ENCODE measurements around the gene THPO.

THPO gene

GRCh38 chr3:184377882-184378445 lies at the start of gene THPO:
TSS of gene THPO (minus strand) at chr3:184378207. CDS start at chr3:184376259, 1,948 bp downstream.
- DNase-seq (ENCODE audit: low read depth), result no peak

GRCh38 chr3:184426691-184427141 lies 48.7 kb upstream of the THPO start:
- DNase-seq (ENCODE audit: low read depth), result no peak

- DNase-seq (ENCODE audit: low read depth), result no peak
Measured at GRCh38 chr3:184423561-184423960, 45.6 kb upstream of the THPO start.

GRCh38 chr3:184419171-184419570 lies 41.2 kb upstream of the THPO start:
- DNase-seq (ENCODE audit: low read depth), result no peak

- no peak for DNase-seq (ENCODE audit: low read depth)
Measured at GRCh38 chr3:184417619-184418327, 39.8 kb upstream of the THPO start.

GRCh38 chr3:184415203-184415490 lies 37.1 kb upstream of the THPO start:
- DNase-seq (ENCODE audit: low read depth), result no peak

- DNase-seq (ENCODE audit: low read depth), result no peak
Measured at GRCh38 chr3:184414418-184415202, 36.6 kb upstream of the THPO start.

- DNase-seq (ENCODE audit: low read depth), result no peak
Measured at GRCh38 chr3:184409946-184410500, 32.0 kb upstream of the THPO start.

- DNase-seq (ENCODE audit: low read depth), result no peak
Measured at GRCh38 chr3:184409331-184409926, 31.4 kb upstream of the THPO start.

- DNase-seq (ENCODE audit: low read depth), result no peak
Measured at GRCh38 chr3:184405075-184406030, 27.3 kb upstream of the THPO start.

- peak; percentile 82 for DNase-seq (ENCODE audit: low read depth)
Measured at GRCh38 chr3:184399410-184399809, 21.4 kb upstream of the THPO start.

- no peak for DNase-seq (ENCODE audit: low read depth)
Measured at GRCh38 chr3:184395320-184395660, 17.3 kb upstream of the THPO start.

GRCh38 chr3:184391266-184391665 lies 13.3 kb upstream of the THPO start:
- DNase-seq (ENCODE audit: low read depth), result no peak

- DNase-seq (ENCODE audit: low read depth), result no peak
Measured at GRCh38 chr3:184389935-184390528, 12.0 kb upstream of the THPO start.

- DNase-seq (ENCODE audit: low read depth), result no peak
Measured at GRCh38 chr3:184389384-184389783, 11.4 kb upstream of the THPO start.

- no peak for DNase-seq (ENCODE audit: low read depth)
Measured at GRCh38 chr3:184388936-184389230, 10.9 kb upstream of the THPO start.

GRCh38 chr3:184388164-184388935 lies 10.3 kb upstream of the THPO start:
- DNase-seq (ENCODE audit: low read depth), result no peak

GRCh38 chr3:184387174-184387714 lies 9.2 kb upstream of the THPO start:
- no peak for DNase-seq (ENCODE audit: low read depth)

- DNase-seq (ENCODE audit: low read depth), result no peak
Measured at GRCh38 chr3:184386047-184386806, 8.2 kb upstream of the THPO start.
